OCI-LY7 (cell line): ENCODE measurements around the gene C12orf43. TPM values are rescaled to one million over a fixed set of nuclear protein-coding genes. Genes with fewer than 3 reads are reported as not detected.

Source experiments
- BruUV-seq: library from RNA; stranded (reverse); fragments of 400-500 nt; replicated peaks from 2 replicates; lab custom pipeline; 2021; lab: Mats Ljungman, UMichigan
- CTCF ChIA-PET: fragments of 300-600 bp; sonication (Branson Sonifier 250); formaldehyde crosslinking; loops from one replicate; lab custom pipeline; 2022; ENCODE audit warnings: antibody characterized with exemption; ENCODE audit not compliant: unreplicated experiment; lab: Charles Lee
- POLR2A ChIA-PET: fragments of 300-600 bp; sonication (Branson Sonifier 250); formaldehyde crosslinking; loops from one replicate; lab custom pipeline; 2022; ENCODE audit warnings: antibody characterized with exemption; lab: Charles Lee
- DNase-seq: peaks from one replicate; pipeline ENCODE4 v3.0.0-alpha.2; 2015; ENCODE audit warnings: low spot score
- H2AFZ ChIP-seq: fragments of 200-600 bp; sonication (generic), shearing (Covaris generic); 2 replicates; pipeline ENCODE4 v1.6.1; 2014; ENCODE audit warnings: mild to moderate bottlenecking, antibody characterized with exemption, low read length, moderate library complexity
- H3K27ac ChIP-seq: fragments of 200-600 bp; sonication (generic); 2 replicates; pipeline ENCODE4 v1.5.1; 2014; ENCODE audit warnings: mixed run types, low read depth, mild to moderate bottlenecking, moderate library complexity, low read length, inconsistent platforms; ENCODE audit not compliant: poor library complexity, severe bottlenecking
- H3K36me3 ChIP-seq: fragments of 200-600 bp; sonication (generic); 2 replicates; pipeline ENCODE4 v1.6.1; 2014; ENCODE audit warnings: mild to moderate bottlenecking, antibody characterized with exemption, low read length, moderate library complexity, mixed read lengths; ENCODE audit not compliant: insufficient read depth
- H3K4me1 ChIP-seq: fragments of 200-600 bp; sonication (generic); 2 replicates; pipeline ENCODE4 v1.5.1; 2014; ENCODE audit warnings: mild to moderate bottlenecking, low read length; ENCODE audit not compliant: insufficient read depth, poor library complexity, severe bottlenecking
- H3K4me2 ChIP-seq: fragments of 200-600 bp; sonication (generic); 2 replicates; pipeline ENCODE4 v1.6.1; 2014; ENCODE audit warnings: mild to moderate bottlenecking, low read length
- H3K4me3 ChIP-seq: fragments of 200-600 bp; sonication (generic); 2 replicates; pipeline ENCODE4 v1.5.1; 2014; ENCODE audit warnings: mild to moderate bottlenecking, low read depth, low read length; ENCODE audit not compliant: poor library complexity, severe bottlenecking
- H3K79me2 ChIP-seq: fragments of 200-600 bp; sonication (generic); 2 replicates; pipeline ENCODE4 v1.6.1; 2016; ENCODE audit warnings: low read depth, mild to moderate bottlenecking, low read length, moderate library complexity, mixed read lengths; ENCODE audit not compliant: insufficient read depth
- H3K9me2 ChIP-seq: fragments of 200-600 bp; sonication (generic); 2 replicates; pipeline ENCODE4 v1.6.1; 2016; ENCODE audit warnings: mild to moderate bottlenecking, low read length, mixed read lengths; ENCODE audit not compliant: insufficient read depth
- H3K9me3 ChIP-seq: fragments of 200-600 bp; sonication (generic); 2 replicates; pipeline ENCODE4 v1.6.1; 2014; ENCODE audit warnings: mild to moderate bottlenecking, mixed run types, low read length, mixed read lengths
- H4K20me1 ChIP-seq: fragments of 200-600 bp; sonication (generic); 2 replicates; pipeline ENCODE4 v1.6.1; 2014; ENCODE audit warnings: mild to moderate bottlenecking, antibody characterized with exemption, low read length, moderate library complexity, mixed read lengths; ENCODE audit not compliant: insufficient read depth
- CTCF ChIP-seq: fragments of 200-600 bp; sonication (generic); conservative IDR thresholded peaks from 2 replicates; pipeline ENCODE4 v1.5.1; 2014; ENCODE audit warnings: mild to moderate bottlenecking, antibody characterized with exemption, low read length, moderate library complexity, mixed read lengths
- EZH2phosphoT487 ChIP-seq: fragments of 200-600 bp; sonication (generic); IDR thresholded peaks from 2 replicates; pipeline ENCODE4 v1.6.1; 2018; ENCODE audit warnings: low read depth, borderline replicate concordance, mild to moderate bottlenecking, mixed run types, antibody characterized with exemption, low read length, moderate library complexity, mixed read lengths
- intact Hi-C: fragments of 100-400 bp; cut with micrococcal nuclease; formaldehyde crosslinking; loops from one replicate; pipeline ENCODE4 v1.10.0; 2022; ENCODE audit not compliant: unreplicated experiment
- total RNA-seq, 2 experiments: library from RNA; depleted of rRNA in 1 of 2; stranded (reverse); fragments of >200 nt in 1 of 2; shearing (Covaris generic) in 1 of 2; gene quantifications; 2 replicates each; pipeline ENCODE4 v1.2.3, GENCODE V29; 2014 to 2022

C12orf43 gene
- total RNA-seq, 2 experiments from 2014 or later = 21.4 to 24.7 TPM

GRCh38 chr12:120983759-120984158 lies 32.5 kb downstream of the C12orf43 start:
- H3K79me2 ChIP-seq = no peaks in the 10 kb centered on the region
- H3K36me3 ChIP-seq = no peaks in the 10 kb centered on the region
- H3K4me3 ChIP-seq = no peak overlapping the region
- no peak for TF ChIP-seq CTCF
- no peak for TF ChIP-seq EZH2phosphoT487
- CTCF ChIA-PET = no interaction called here
- POLR2A ChIA-PET = interaction anchor here (0.5 to 0.6 kb wide), 2 partner anchors 41 to 95 kb away, joined by 3 to 4 read pairs; no protein-coding TSS in a partner anchor
- H3K4me2 ChIP-seq = no peak overlapping the region
- no peak overlapping the region for H3K27ac ChIP-seq
- H3K9me3 ChIP-seq = no peaks in the 10 kb centered on the region
- H2AFZ ChIP-seq = no peak overlapping the region
- H4K20me1 ChIP-seq = no peaks in the 10 kb centered on the region
- DNase-seq = no peak
- no peaks in the 10 kb centered on the region for H3K4me1 ChIP-seq
- BruUV-seq = no TSS peak
- H3K9me2 ChIP-seq = no peaks in the 10 kb centered on the region
- intact Hi-C loops = no loop called here

GRCh38 chr12:120982659-120983058 lies 33.6 kb downstream of the C12orf43 start:
- Histone ChIP-seq H3K36me3 (no peaks in the 10 kb centered on the region), H3K79me2 (no peaks in the 10 kb centered on the region), H3K27ac (no peak overlapping the region), H3K9me3 (no peaks in the 10 kb centered on the region), H3K4me2 (no peak overlapping the region), H3K9me2 (no peaks in the 10 kb centered on the region), H3K4me3 (no peak overlapping the region), H3K4me1 (no peaks in the 10 kb centered on the region), H4K20me1 (no peaks in the 10 kb centered on the region), H2AFZ (no peak overlapping the region)
- BruUV-seq = no TSS peak
- intact Hi-C loops = no loop called here
- CTCF ChIA-PET = no interaction called here
- no peak for TF ChIP-seq CTCF
- TF ChIP-seq EZH2phosphoT487 = no peak
- DNase-seq = no peak
- POLR2A ChIA-PET = no interaction called here

GRCh38 chr12:120981407-120981941 lies 34.8 kb downstream of the C12orf43 start:
- DNase-seq = no peak
- no peak overlapping the region for H3K4me3 ChIP-seq
- H3K79me2 ChIP-seq = no peaks in the 10 kb centered on the region
- CTCF ChIA-PET = no interaction called here
- H3K9me2 ChIP-seq = no peaks in the 10 kb centered on the region
- H3K4me1 ChIP-seq = no peaks in the 10 kb centered on the region
- no peak overlapping the region for H2AFZ ChIP-seq
- BruUV-seq = no TSS peak
- no peaks in the 10 kb centered on the region for H3K36me3 ChIP-seq
- intact Hi-C loops = no loop called here
- POLR2A ChIA-PET = interaction anchor here (0.6 kb wide), 1 partner anchor 393 kb away, joined by 3 read pairs; no protein-coding TSS in a partner anchor
- H3K4me2 ChIP-seq = no peak overlapping the region
- no peaks in the 10 kb centered on the region for H4K20me1 ChIP-seq
- no peak overlapping the region for H3K27ac ChIP-seq
- TF ChIP-seq EZH2phosphoT487 (no peak), CTCF (no peak)
- no peaks in the 10 kb centered on the region for H3K9me3 ChIP-seq
